Mesenchymal stem cell (in vitro differentiated cells and primary cell): ENCODE results near the gene UTY.
"Not testable (repeated sequence)": the region's sequence is repeated elsewhere in the genome, so short reads cannot be mapped to it uniquely, and the experiment has no call there.

Source experiments
- DNase-seq: peaks from one replicate; pipeline ENCODE4 v3.0.0-alpha.2; 2013
- H2AFZ ChIP-seq: one replicate; pipeline ENCODE4 v1.6.1; 2013; ENCODE audit warnings: low read depth, mild to moderate bottlenecking, control low read depth, inconsistent platforms, low read length, moderate library complexity
- H2AK5ac ChIP-seq: 2 replicates; pipeline ENCODE4 v1.6.1; 2013; ENCODE audit warnings: low read length, moderate library complexity, mild to moderate bottlenecking, inconsistent platforms; ENCODE audit not compliant: severe bottlenecking
- H2BK120ac ChIP-seq: one replicate; pipeline ENCODE4 v1.6.1; 2013; ENCODE audit warnings: low read depth, mild to moderate bottlenecking, inconsistent platforms, low read length, moderate library complexity
- H2BK12ac ChIP-seq, 2 experiments: one replicate each; pipeline ENCODE4 v1.6.1; 2013; ENCODE audit warnings: inconsistent platforms in 2 of 2, low read length in 2 of 2, mild to moderate bottlenecking in 2 of 2, moderate library complexity in 2 of 2, control low read depth in 1 of 2
- H2BK15ac ChIP-seq: one replicate; pipeline ENCODE4 v1.6.1; 2013; ENCODE audit warnings: mild to moderate bottlenecking, low read depth, inconsistent platforms; ENCODE audit not compliant: poor library complexity, severe bottlenecking
- H2BK5ac ChIP-seq: 2 replicates; pipeline ENCODE4 v1.6.1; 2013; ENCODE audit warnings: low read depth, mild to moderate bottlenecking, low read length, control low read depth, inconsistent platforms; ENCODE audit not compliant: poor library complexity, severe bottlenecking
- H3K14ac ChIP-seq, 2 experiments: one replicate each; pipeline ENCODE4 v1.6.1; 2013; ENCODE audit warnings: inconsistent platforms in 2 of 2, low read length in 2 of 2, control low read depth in 1 of 2, mild to moderate bottlenecking in 1 of 2, moderate library complexity in 1 of 2
- H3K18ac ChIP-seq, 2 experiments: one replicate each; pipeline ENCODE4 v1.6.1; 2013; ENCODE audit warnings: inconsistent platforms in 2 of 2, low read length in 2 of 2, control low read depth in 1 of 2, low read depth in 1 of 2, mild to moderate bottlenecking in 1 of 2
- H3K23ac ChIP-seq, 2 experiments: one replicate each; pipeline ENCODE4 v1.6.1; 2013; ENCODE audit warnings: inconsistent platforms in 2 of 2, low read length in 2 of 2, mild to moderate bottlenecking in 2 of 2, moderate library complexity in 2 of 2, control low read depth in 1 of 2
- H3K27ac ChIP-seq: 2 replicates; pipeline ENCODE4 v1.5.1; 2013; ENCODE audit warnings: mild to moderate bottlenecking, moderate library complexity, low read length, control low read depth, inconsistent platforms; ENCODE audit not compliant: poor library complexity, severe bottlenecking
- H3K27me3 ChIP-seq, 2 experiments: 2 replicates each; pipeline versions ENCODE4 v1.6.1 to v1.7.0; 2013; ENCODE audit warnings: low read length in 2 of 2, mild to moderate bottlenecking in 2 of 2, moderate library complexity in 2 of 2, control low read depth in 1 of 2, inconsistent platforms in 1 of 2; ENCODE audit not compliant: control insufficient read depth in 1 of 2, insufficient read depth in 1 of 2
- H3K36me3 ChIP-seq, 2 experiments: 2 replicates each; pipeline versions ENCODE4 v1.6.1 to v1.7.0; 2013; ENCODE audit warnings: low read length in 2 of 2, control low read depth in 1 of 2, inconsistent platforms in 1 of 2, low read depth in 1 of 2, mild to moderate bottlenecking in 1 of 2; ENCODE audit not compliant: insufficient read depth in 2 of 2, control insufficient read depth in 1 of 2
- H3K4ac ChIP-seq, 2 experiments: one replicate each; pipeline ENCODE4 v1.6.1; 2013; ENCODE audit warnings: inconsistent platforms in 2 of 2, low read length in 2 of 2, mild to moderate bottlenecking in 2 of 2, moderate library complexity in 2 of 2, control low read depth in 1 of 2, low read depth in 1 of 2
- H3K4me1 ChIP-seq: 2 replicates; pipeline ENCODE4 v1.6.1; 2013; ENCODE audit warnings: low read depth, low read length, control low read depth; ENCODE audit not compliant: control insufficient read depth, insufficient read depth
- H3K4me2 ChIP-seq: 2 replicates; pipeline ENCODE4 v1.6.1; 2013; ENCODE audit warnings: low read length, mild to moderate bottlenecking, inconsistent platforms; ENCODE audit not compliant: poor library complexity, severe bottlenecking
- H3K4me3 ChIP-seq, 2 experiments: 2 replicates each; pipeline versions ENCODE4 v1.5.1 to v1.7.0; 2013; ENCODE audit warnings: low read length in 2 of 2, mild to moderate bottlenecking in 2 of 2, control low read depth in 1 of 2, low read depth in 1 of 2; ENCODE audit not compliant: insufficient read depth in 1 of 2
- H3K79me1 ChIP-seq: replicated peaks from 2 replicates; pipeline ENCODE4 v1.6.1; 2013; ENCODE audit warnings: mild to moderate bottlenecking, control low read depth, low read length, inconsistent platforms; ENCODE audit not compliant: poor library complexity, severe bottlenecking
- H3K9ac ChIP-seq: 2 replicates; pipeline ENCODE4 v1.7.0; 2013; ENCODE audit warnings: mild to moderate bottlenecking, low read length, moderate library complexity
- H3K9me3 ChIP-seq: 2 replicates; pipeline ENCODE4 v1.7.0; 2013; ENCODE audit warnings: mild to moderate bottlenecking, low read length; ENCODE audit not compliant: control insufficient read depth
- H4K8ac ChIP-seq: one replicate; pipeline ENCODE4 v1.6.1; 2013; ENCODE audit warnings: inconsistent platforms, mild to moderate bottlenecking, low read length, moderate library complexity
- H4K91ac ChIP-seq: one replicate; pipeline ENCODE4 v1.6.1; 2013; ENCODE audit warnings: mild to moderate bottlenecking, low read length, inconsistent platforms
- WGBS: methylation state at CpG from one replicate; pipeline ENCODE4 v1.1.7; 2013; ENCODE audit warnings: mixed read lengths; 5-methylcytosine and 5-hydroxymethylcytosine counted together

The UTY gene

DNA sequence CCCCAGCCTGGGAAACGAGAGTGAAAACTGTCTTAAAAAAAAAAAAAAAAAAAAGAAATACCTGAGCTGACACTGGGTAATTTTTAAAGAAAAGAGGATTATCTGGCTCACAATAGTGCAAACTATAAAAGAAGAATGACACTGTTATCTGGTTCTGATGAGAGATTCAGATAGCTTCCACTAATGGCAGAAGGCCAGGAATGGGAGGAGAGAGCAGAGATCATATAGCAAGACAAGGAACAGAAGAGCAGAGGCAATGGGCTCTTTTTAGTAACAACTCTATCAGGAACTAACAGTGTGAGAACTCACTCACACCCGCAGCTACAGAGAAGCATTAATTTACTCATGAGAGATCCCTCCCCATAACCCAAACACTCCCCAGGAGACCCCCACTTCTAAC lies 184.8 kb downstream of the UTY start:
- Histone ChIP-seq H2BK12ac (no peak overlapping the region), H4K8ac (no peak overlapping the region), H3K4me1 (no peaks in the 10 kb centered on the region), H3K79me1 (peaks cover 4% of the 10 kb centered on the region), H3K4me3 (no peak overlapping the region), H2BK120ac (no peak overlapping the region), H3K36me3 (peaks cover 0 to 12% of the 10 kb centered on the region in 2 experiments), H3K23ac (no peak overlapping the region), H3K27ac (no peak overlapping the region), H3K9me3 (no peaks in the 10 kb centered on the region), H3K4ac (no peak overlapping the region), H2BK5ac (no peak overlapping the region), H3K27me3 (no peaks in the 10 kb centered on the region), H3K18ac (no peak overlapping the region), H2AK5ac (no peak overlapping the region), H2BK15ac (no peak overlapping the region), H3K9ac (no peak overlapping the region), H3K14ac (no peak overlapping the region), H2AFZ (no peak overlapping the region), H3K4me2 (no peak overlapping the region), H4K91ac (no peak overlapping the region)
- WGBS: 80% methylated on average over 1 of the region's 2 CpGs
- no peak for DNase-seq

DNA sequence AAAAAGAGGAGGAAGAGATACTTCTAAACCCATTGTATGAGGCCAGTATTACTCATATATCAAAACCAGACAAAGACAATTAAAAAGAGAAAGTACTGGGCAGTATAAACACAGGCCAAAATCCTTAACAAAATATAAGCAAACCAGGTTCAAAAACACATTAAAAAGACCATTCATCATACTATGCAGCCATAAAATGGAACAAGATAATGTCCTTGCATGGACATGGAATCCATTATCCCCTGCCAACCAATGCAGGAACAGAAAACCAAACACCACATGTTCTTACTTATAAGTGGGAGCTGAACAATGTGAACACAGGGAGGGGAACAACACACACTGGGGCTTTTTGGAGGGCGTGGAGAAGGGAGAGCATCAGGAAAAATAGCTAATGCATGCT lies 188.6 kb downstream of the UTY start:
- H3K27me3 ChIP-seq: no peaks in the 10 kb centered on the region
- peak; percentile 2 for DNase-seq
- no peak overlapping the region for H2BK120ac ChIP-seq
- no peak overlapping the region for H3K9ac ChIP-seq
- H3K14ac ChIP-seq: no peak overlapping the region
- no peak overlapping the region for H4K91ac ChIP-seq
- H2BK12ac ChIP-seq: no peak overlapping the region
- no peaks in the 10 kb centered on the region for H3K4me1 ChIP-seq
- no peaks in the 10 kb centered on the region for H3K9me3 ChIP-seq
- no CpG with 5 or more reads among the region's 1 CpG for WGBS
- no peak overlapping the region for H3K27ac ChIP-seq
- no peak overlapping the region for H3K23ac ChIP-seq
- peaks cover 4% of the 10 kb centered on the region for H3K79me1 ChIP-seq
- no peak overlapping the region for H3K4me3 ChIP-seq
- no peak overlapping the region for H3K18ac ChIP-seq
- no peak overlapping the region for H2AFZ ChIP-seq
- peaks cover 0 to 15% of the 10 kb centered on the region in 2 experiments for H3K36me3 ChIP-seq
- H2BK5ac ChIP-seq: no peak overlapping the region
- H4K8ac ChIP-seq: no peak overlapping the region
- H2AK5ac ChIP-seq: no peak overlapping the region
- no peak overlapping the region for H2BK15ac ChIP-seq
- H3K4ac ChIP-seq: no peak overlapping the region
- H3K4me2 ChIP-seq: no peak overlapping the region

DNA sequence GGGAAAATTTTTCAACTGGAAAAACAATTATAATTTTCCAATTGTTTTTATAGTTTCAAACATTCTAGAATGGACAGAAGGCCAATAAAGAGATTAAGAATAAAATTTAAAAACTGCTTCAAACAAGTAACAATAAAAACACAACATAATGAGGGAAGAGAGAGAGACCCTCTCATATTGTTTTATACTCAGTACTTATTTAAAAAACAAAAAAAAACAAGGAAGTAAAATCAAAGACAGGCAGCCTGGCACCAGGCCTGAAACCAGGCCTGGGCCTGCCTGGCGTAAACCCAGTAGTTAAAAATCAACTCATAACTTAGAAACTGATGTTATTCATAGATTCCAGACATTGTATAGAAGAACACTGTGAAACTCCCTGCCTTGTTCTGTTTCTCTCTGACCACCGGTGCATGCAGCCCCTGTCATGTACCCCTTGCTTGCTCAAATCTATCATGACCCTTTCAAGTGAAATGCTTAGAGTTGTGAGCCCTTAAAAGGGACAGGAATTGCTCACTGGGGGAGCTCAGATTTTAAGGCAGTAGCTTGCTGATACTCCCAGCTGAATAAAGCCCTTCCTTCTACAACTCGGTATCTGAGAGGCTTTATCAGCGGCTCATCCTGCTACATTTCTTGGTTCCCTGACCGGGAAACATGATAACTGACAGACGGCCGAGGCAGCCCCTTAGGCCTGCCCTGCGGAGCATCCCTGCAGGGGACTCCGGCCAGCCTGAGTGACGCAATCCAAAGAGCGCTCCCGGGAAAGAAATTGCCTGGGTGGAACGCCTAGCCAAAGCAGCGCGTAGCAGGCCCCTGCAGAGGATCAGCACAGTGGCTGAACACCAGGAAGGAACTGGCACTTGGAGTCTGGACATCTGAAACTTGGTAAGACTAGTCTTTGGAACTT lies 197.4 kb downstream of the UTY start:
- DNase-seq: peak; percentile 2
- H3K27me3 ChIP-seq, H3K9me3 ChIP-seq, H3K9ac ChIP-seq, H3K14ac ChIP-seq, H3K18ac ChIP-seq, H2AK5ac ChIP-seq, H3K4me1 ChIP-seq, H2BK120ac ChIP-seq, H4K8ac ChIP-seq, H4K91ac ChIP-seq, H2BK12ac ChIP-seq, H3K4ac ChIP-seq, H2BK15ac ChIP-seq, H3K23ac ChIP-seq, H2AFZ ChIP-seq, H3K4me3 ChIP-seq: not testable (repeated sequence)
- Histone ChIP-seq H2BK5ac (peak overlapping the region; percentile 73), H3K36me3 (peaks cover 0 to 14% of the 10 kb centered on the region in 2 experiments), H3K79me1 (peaks cover 15% of the 10 kb centered on the region), H3K27ac (peak overlapping the region; percentile 96), H3K4me2 (peak overlapping the region; percentile 34)
- 87% methylated on average over 13 of the region's 15 CpGs for WGBS

DNA sequence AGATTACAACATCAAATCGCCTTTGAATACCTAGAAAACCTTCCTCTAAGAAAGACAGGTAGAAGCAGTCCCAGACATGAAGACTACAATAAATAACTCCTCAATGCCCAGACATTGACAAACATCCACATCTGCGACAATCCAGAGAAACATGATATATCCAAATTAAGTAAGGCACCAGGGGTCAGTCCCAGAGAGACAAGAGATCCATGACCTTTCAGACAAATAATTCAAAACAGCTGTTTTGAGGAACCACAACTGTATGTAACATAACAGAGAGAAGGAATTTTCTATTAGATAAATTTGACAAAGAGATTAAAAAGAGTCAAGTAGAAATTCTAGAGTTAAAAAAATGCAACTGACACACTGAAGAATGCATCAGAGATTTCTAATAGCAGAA lies 200.3 kb downstream of the UTY start:
- H2AFZ ChIP-seq: no peak overlapping the region
- H3K27me3 ChIP-seq: no peaks in the 10 kb centered on the region
- H3K79me1 ChIP-seq: peaks cover 14% of the 10 kb centered on the region
- WGBS: 88% methylated on average over 1 of the region's 2 CpGs
- no peak overlapping the region for H3K9ac ChIP-seq
- H2BK15ac ChIP-seq: no peak overlapping the region
- H3K4me3 ChIP-seq: no peak overlapping the region
- H3K27ac ChIP-seq: no peak overlapping the region
- H3K14ac ChIP-seq: no peak overlapping the region
- H2BK12ac ChIP-seq: no peak overlapping the region
- H3K4me2 ChIP-seq: no peak overlapping the region
- no peak overlapping the region for H3K23ac ChIP-seq
- H2BK5ac ChIP-seq: no peak overlapping the region
- H3K18ac ChIP-seq: no peak overlapping the region
- no peak overlapping the region for H4K8ac ChIP-seq
- H3K4me1 ChIP-seq: peaks cover 3% of the 10 kb centered on the region
- no peak for DNase-seq
- H3K4ac ChIP-seq: no peak overlapping the region
- no peak overlapping the region for H2BK120ac ChIP-seq
- no peak overlapping the region for H4K91ac ChIP-seq
- no peak overlapping the region for H2AK5ac ChIP-seq
- H3K36me3 ChIP-seq: peaks cover 0 to 14% of the 10 kb centered on the region in 2 experiments
- H3K9me3 ChIP-seq: no peaks in the 10 kb centered on the region
